Fibroblast of skin of abdomen (primary cell): ENCODE data around the gene TMEM156.

Experiments used
- DNase-seq: peaks from one replicate; pipeline ENCODE4 v3.0.0-alpha.2; 2013

TMEM156 gene

GRCh38 chr4:38920677-38921076 lies 111.5 kb downstream of the TMEM156 start:
- DNase-seq: no peak

- peak; percentile 31 for DNase-seq
Observed at GRCh38 chr4:38920186-38920585, 112.0 kb downstream of the TMEM156 start.

DNA sequence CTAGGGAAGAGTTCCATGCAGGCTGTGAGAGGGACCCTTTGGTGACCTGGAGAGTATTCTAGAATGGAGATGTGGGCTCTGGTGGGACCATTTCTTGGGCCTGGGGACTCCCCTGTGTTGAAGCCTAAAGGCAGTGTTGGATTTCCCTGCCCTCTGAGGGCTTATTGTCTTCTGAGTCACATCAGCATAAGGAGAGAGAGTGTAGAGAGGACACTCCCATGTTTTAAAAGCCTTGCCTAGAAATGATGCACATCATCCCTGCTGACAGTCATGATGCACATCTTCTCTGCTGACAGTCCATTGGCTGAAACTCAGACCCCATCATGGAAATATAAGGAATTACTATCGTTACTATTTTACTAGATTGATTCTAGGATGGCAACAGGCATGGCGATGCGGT lies 112.7 kb downstream of the TMEM156 start:
- DNase-seq: no peak

DNA sequence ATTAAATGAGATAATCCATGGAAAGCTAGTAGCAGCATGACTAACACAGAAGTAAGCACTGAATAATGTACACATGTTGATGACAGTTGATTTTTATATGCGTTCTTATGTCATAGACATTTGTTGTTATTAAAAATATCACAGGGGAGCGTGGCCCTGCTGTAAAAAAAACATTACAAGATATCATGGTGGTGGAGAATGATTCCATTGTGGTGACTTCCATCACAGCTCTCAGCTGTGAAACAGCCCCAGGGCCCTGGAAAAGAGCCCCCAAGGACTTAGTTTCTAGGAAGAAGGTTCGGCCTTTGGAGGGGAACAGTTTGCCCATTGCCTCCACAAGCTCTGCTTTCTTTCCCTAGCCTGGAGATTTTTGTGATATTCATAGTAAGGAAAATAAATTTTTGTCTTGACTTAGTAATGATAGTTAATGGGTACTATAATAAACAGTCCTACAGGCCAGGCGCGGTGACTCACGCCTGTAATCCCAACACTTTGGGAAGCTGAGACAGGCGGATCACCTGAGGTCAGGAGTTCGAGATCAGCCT lies 114.7 kb downstream of the TMEM156 start:
- DNase-seq: no peak
